ENCODE measurements around the gene ARHGAP33. TPM values are rescaled to one million over a fixed set of nuclear protein-coding genes. Genes with fewer than 3 reads are reported as not detected.
A peak's percentile ranks its signal among the peaks of the same experiment; 100 is the strongest.

ARHGAP33 gene
- total and polyA plus RNA-seq, 2 donors (not counting 3 experiments of a cell fraction or from before 2014, with no cell fraction given) = 11.0 to 18.4 TPM

DNA sequence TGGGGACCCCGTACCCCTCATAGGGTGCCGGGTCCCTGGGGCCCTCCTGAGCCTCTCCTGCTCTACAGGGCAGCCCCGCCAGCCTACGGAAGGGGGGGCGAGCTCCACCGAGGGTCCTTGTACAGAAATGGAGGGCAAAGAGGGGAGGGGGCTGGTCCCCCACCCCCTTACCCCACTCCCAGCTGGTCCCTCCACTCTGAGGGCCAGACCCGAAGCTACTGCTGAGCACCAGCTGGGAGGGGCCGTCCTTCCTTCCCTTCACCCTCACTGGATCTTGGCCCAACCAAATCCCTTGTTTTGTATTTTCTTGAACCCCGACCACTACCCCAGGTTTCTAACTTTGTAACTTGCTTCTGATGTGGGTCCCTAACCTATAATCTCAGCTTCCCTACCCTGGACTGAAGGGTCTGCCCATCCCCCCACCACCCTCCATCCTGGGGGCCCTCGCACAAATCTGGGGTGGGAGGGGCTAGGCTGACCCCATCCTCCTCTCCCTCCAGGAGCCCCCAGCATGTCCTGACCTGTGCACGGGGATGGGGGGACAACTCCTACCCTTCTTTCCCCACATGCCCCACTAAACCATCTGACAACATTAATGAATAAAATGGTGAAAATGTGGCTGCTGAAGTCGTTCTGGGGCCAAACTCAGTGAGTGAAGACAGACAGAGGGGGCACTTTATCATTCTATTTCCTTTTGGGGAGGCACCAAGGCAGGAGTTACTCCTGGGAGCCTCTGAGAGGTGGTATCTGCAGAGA, 13.0 kb downstream of the ARHGAP33 start:
- Histone ChIP-seq H3K79me2 (ENCODE audit: control insufficient read depth, insufficient read depth, low read length) (no peaks in the 10 kb centered on the region), H2AFZ (ENCODE audit: low read depth, low read length) (no peak overlapping the region), H3K27ac (ENCODE audit: insufficient read depth, low read depth, low read length) (no peak overlapping the region), H3K9me3 (replicated peaks; ENCODE audit: control insufficient read depth, insufficient read depth, low read length) (no peaks in the 10 kb centered on the region), H3K4me2 (ENCODE audit: insufficient read depth, low read length) (no peak overlapping the region), H3K4me1 (ENCODE audit: control insufficient read depth, extremely low read depth, insufficient read depth, low read length) (no peaks in the 10 kb centered on the region), H3K9ac (replicated peaks; ENCODE audit: extremely low read depth, insufficient read depth, low read length) (no peak overlapping the region), H3K4me3 (replicated peaks in 1 of 3; ENCODE audit: insufficient read depth in 1 of 3, low read depth in 1 of 3, low read length in 3 of 3) (no peak overlapping the region), H4K20me1 (replicated peaks; ENCODE audit: control insufficient read depth, extremely low read depth, insufficient read depth, low read length) (no peaks in the 10 kb centered on the region), H3K27me3 (ENCODE audit: control insufficient read depth in 2 of 2, insufficient read depth in 2 of 2, low read length in 2 of 2) (no peaks in the 10 kb centered on the region), H3K36me3 (ENCODE audit: control insufficient read depth in 2 of 2, extremely low read depth in 1 of 2, insufficient read depth in 2 of 2, low read length in 2 of 2) (peaks cover 0 to 2% of the 10 kb centered on the region in 2 experiments), H3K9me1 (replicated peaks; ENCODE audit: control insufficient read depth, extremely low read depth, insufficient read depth, low read length) (no peaks in the 10 kb centered on the region)
- ChIA-PET POLR2A (no interaction called here), CTCF (no interaction called here)
- dilution Hi-C loops (cut with MboI; ENCODE audit: extremely low pct_ligation_motif_present, low sequenced_read_pairs) = no loop called here
- no peak for FAIRE-seq
- intact Hi-C loops (cut with micrococcal nuclease) = no loop called here
- DNase-seq (ENCODE audit: low read depth, low spot score) = no peak
- BruUV-seq (replicated peaks) = TSS peak; percentile 11
- TF ChIP-seq EZH2 (IDR thresholded peaks at IDR 0.05; ENCODE audit: borderline replicate concordance, low read depth, low read length, severe bottlenecking) = no peak
- TF ChIP-seq, protein P1, sequence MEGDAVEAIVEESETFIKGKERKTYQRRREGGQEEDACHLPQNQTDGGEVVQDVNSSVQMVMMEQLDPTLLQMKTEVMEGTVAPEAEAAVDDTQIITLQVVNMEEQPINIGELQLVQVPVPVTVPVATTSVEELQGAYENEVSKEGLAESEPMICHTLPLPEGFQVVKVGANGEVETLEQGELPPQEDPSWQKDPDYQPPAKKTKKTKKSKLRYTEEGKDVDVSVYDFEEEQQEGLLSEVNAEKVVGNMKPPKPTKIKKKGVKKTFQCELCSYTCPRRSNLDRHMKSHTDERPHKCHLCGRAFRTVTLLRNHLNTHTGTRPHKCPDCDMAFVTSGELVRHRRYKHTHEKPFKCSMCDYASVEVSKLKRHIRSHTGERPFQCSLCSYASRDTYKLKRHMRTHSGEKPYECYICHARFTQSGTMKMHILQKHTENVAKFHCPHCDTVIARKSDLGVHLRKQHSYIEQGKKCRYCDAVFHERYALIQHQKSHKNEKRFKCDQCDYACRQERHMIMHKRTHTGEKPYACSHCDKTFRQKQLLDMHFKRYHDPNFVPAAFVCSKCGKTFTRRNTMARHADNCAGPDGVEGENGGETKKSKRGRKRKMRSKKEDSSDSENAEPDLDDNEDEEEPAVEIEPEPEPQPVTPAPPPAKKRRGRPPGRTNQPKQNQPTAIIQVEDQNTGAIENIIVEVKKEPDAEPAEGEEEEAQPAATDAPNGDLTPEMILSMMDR (IDR thresholded peaks at IDR 0.05; ENCODE audit: extremely low read depth in 1 of 2, insufficient read depth in 1 of 2, low read depth in 1 of 2, low read length in 2 of 2) = no peak
- no peak for TF ChIP-seq POLR2AphosphoS5 (IDR thresholded peaks at IDR 0.05; ENCODE audit: insufficient read depth, low read depth, low read length)
- no peak for TF ChIP-seq JUN (IDR thresholded peaks at IDR 0.05; ENCODE audit: borderline replicate concordance, insufficient read depth, insufficient read length, low read depth)
- TF ChIP-seq GATA2 (IDR thresholded peaks at IDR 0.05; ENCODE audit: insufficient read depth, insufficient read length, low read depth, low read length) = no peak
- TF ChIP-seq, protein P2, sequence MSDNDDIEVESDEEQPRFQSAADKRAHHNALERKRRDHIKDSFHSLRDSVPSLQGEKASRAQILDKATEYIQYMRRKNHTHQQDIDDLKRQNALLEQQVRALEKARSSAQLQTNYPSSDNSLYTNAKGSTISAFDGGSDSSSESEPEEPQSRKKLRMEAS (IDR thresholded peaks at IDR 0.05; ENCODE audit: insufficient read depth, insufficient read length) = no peak
- no peak for TF ChIP-seq POLR2A (IDR thresholded peaks at IDR 0.05; ENCODE audit: low read depth, low read length)
- TF ChIP-seq FOS (IDR thresholded peaks at IDR 0.05; ENCODE audit: borderline replicate concordance, insufficient read depth, low read length) = no peak
- no peak for TF ChIP-seq MYC (IDR thresholded peaks at IDR 0.05; ENCODE audit: low read depth, low read length)

Data from endothelial cell of umbilical vein (primary cell).